ENCODE results near the gene TLR8. TPM values are rescaled to one million over a fixed set of nuclear protein-coding genes. Genes with fewer than 3 reads are reported as not detected.

TLR8 gene
- total and polyA plus RNA-seq, 4 donors, result 0.91 to 27.1 (median 5.9) TPM

DNA sequence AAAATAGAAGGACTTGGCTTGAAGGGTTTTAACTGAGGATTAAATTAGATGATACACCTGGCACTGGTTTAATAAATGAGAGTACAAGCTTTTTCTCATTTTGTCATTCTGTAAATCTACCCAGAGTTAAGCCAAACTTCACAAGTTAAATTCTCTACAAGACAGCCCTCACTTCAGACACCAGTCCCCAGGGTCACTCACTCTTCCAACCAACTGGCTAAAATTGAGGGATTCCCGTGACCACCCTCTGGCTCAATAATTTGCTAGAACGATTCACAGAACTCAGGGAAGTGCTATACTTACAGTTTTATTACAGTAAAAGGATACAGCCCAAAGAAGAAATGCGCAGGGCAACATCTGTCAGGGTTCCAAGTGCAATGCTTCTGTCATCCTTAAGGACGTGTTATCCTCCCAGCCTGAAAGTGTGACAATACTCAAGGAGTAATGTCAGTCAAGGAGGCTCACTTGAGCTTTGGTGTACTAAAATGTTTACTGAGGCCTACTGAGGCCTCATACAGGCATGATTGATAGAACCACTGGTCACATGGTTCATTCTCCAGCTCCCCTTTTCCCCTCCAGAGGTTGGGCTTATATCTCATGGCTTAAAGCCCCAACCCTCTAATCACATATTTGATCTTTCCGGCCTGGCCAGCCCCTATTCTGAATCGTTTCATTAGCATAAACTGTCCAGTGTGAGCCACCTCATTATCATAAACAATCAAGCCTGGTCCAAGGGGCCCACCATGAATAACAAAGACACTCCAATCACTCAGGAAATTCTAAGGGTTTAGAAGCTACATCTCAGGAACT lies 58.9 kb downstream of the TLR8 start:
- WGBS, 2 donors, result 71 to 81% methylated on average over 6 of the region's 6 CpGs
- no peak for DNase-seq

GRCh38 chrX:12966151-12966550 lies 59.7 kb downstream of the TLR8 start:
- Histone ChIP-seq H3K4me3 (no peak overlapping the region), H3K4me1 (ENCODE audit: control insufficient read depth in 5 of 5, insufficient read depth in 5 of 5, low read length in 5 of 5) (peaks cover 0 to 7% (median 0%) of the 10 kb centered on the region in 5 donors), H3K27me3 (ENCODE audit: control insufficient read depth in 3 of 3, insufficient read depth in 3 of 3, low read length in 2 of 3) (peaks cover 0 to 2% (median 0%) of the 10 kb centered on the region in 3 donors), H3K27ac (ENCODE audit: low read depth in 1 of 2, low read length in 1 of 2) (no peak overlapping the region), H3K36me3 (ENCODE audit: control insufficient read depth in 4 of 4, insufficient read depth in 4 of 4, low read length in 4 of 4) (no peaks in the 10 kb centered on the region), H3K9me3 (ENCODE audit: control insufficient read depth in 4 of 4, insufficient read depth in 3 of 4, low read length in 3 of 4) (peaks cover 0 to 2% (median 0%) of the 10 kb centered on the region in 4 donors), H3K9ac (ENCODE audit: insufficient read depth in 1 of 2, low read length in 2 of 2) (no peak overlapping the region)
- DNase-seq (no peak), ATAC-seq (ENCODE audit: insufficient read depth, low FRiP score) (no peak)
- TF ChIP-seq, protein P1, sequence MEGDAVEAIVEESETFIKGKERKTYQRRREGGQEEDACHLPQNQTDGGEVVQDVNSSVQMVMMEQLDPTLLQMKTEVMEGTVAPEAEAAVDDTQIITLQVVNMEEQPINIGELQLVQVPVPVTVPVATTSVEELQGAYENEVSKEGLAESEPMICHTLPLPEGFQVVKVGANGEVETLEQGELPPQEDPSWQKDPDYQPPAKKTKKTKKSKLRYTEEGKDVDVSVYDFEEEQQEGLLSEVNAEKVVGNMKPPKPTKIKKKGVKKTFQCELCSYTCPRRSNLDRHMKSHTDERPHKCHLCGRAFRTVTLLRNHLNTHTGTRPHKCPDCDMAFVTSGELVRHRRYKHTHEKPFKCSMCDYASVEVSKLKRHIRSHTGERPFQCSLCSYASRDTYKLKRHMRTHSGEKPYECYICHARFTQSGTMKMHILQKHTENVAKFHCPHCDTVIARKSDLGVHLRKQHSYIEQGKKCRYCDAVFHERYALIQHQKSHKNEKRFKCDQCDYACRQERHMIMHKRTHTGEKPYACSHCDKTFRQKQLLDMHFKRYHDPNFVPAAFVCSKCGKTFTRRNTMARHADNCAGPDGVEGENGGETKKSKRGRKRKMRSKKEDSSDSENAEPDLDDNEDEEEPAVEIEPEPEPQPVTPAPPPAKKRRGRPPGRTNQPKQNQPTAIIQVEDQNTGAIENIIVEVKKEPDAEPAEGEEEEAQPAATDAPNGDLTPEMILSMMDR (IDR thresholded peaks at IDR 0.05; ENCODE audit: control extremely low read depth, extremely low read depth), result no peak
- WGBS, 2 donors, result 51 to 85% methylated on average over 1 of the region's 1 CpG

More for the DNA sequence above, 58.9 kb downstream of the TLR8 start:
- no peak overlapping the region for H3K27ac ChIP-seq (ENCODE audit: low read depth in 1 of 2, low read length in 1 of 2)
- no peak overlapping the region for H3K4me3 ChIP-seq
- no peaks in the 10 kb centered on the region for H3K36me3 ChIP-seq (ENCODE audit: control insufficient read depth in 4 of 4, insufficient read depth in 4 of 4, low read length in 4 of 4)
- no peaks in the 10 kb centered on the region for H3K27me3 ChIP-seq (ENCODE audit: control insufficient read depth in 3 of 3, insufficient read depth in 3 of 3, low read length in 2 of 3)
- TF ChIP-seq, protein P1 (IDR thresholded peaks at IDR 0.05; ENCODE audit: control extremely low read depth, extremely low read depth), result no peak
- no peak overlapping the region for H3K9ac ChIP-seq (ENCODE audit: insufficient read depth in 1 of 2, low read length in 2 of 2)
- no peak for ATAC-seq (ENCODE audit: insufficient read depth, low FRiP score)
- peaks cover 0 to 2% (median 0%) of the 10 kb centered on the region in 5 donors for H3K4me1 ChIP-seq (ENCODE audit: control insufficient read depth in 5 of 5, insufficient read depth in 5 of 5, low read length in 5 of 5)
- peaks cover 0 to 2% (median 0%) of the 10 kb centered on the region in 4 donors for H3K9me3 ChIP-seq (ENCODE audit: control insufficient read depth in 4 of 4, insufficient read depth in 3 of 4, low read length in 3 of 4)

GRCh38 chrX:12967711-12968465 lies 61.5 kb downstream of the TLR8 start:
- H3K9ac ChIP-seq (ENCODE audit: insufficient read depth in 1 of 2, low read length in 2 of 2), result no peak overlapping the region
- H3K27me3 ChIP-seq (ENCODE audit: control insufficient read depth in 3 of 3, insufficient read depth in 3 of 3, low read length in 2 of 3), result peaks cover 0 to 2% (median under 1%) of the 10 kb centered on the region in 3 donors
- no peak for DNase-seq
- peaks cover 0 to 7% (median 0%) of the 10 kb centered on the region in 5 donors for H3K4me1 ChIP-seq (ENCODE audit: control insufficient read depth in 5 of 5, insufficient read depth in 5 of 5, low read length in 5 of 5)
- H3K36me3 ChIP-seq (ENCODE audit: control insufficient read depth in 4 of 4, insufficient read depth in 4 of 4, low read length in 4 of 4), result no peaks in the 10 kb centered on the region
- H3K4me3 ChIP-seq, result no peak overlapping the region
- H3K27ac ChIP-seq (ENCODE audit: low read depth in 1 of 2, low read length in 1 of 2), result no peak overlapping the region
- ATAC-seq (ENCODE audit: insufficient read depth, low FRiP score), result no peak
- TF ChIP-seq, protein P1 (IDR thresholded peaks at IDR 0.05; ENCODE audit: control extremely low read depth, extremely low read depth), result no peak
- H3K9me3 ChIP-seq (ENCODE audit: control insufficient read depth in 4 of 4, insufficient read depth in 3 of 4, low read length in 3 of 4), result no peaks in the 10 kb centered on the region
- WGBS, 2 donors, result 60 to 76% methylated on average over 13 to 15 of the region's 15 CpGs
